ENCODE measurements around the gene TTC23L. TPM values are rescaled to one million over a fixed set of nuclear protein-coding genes. Genes with fewer than 3 reads are reported as not detected.

TTC23L gene
- total RNA-seq, 3 donors from 2014 or later, result 1.3 to 2.0 TPM; not detected in 1

- no peaks in the 10 kb centered on the region for H3K9me3 ChIP-seq
- intact Hi-C loops (cut with DNase I; ENCODE audit: low total_unique reads), result no loop called here
- H3K4me1 ChIP-seq, result no peaks in the 10 kb centered on the region
- no peak overlapping the region for H3K4me3 ChIP-seq
- TF ChIP-seq POLR2AphosphoS5 (IDR thresholded peaks at IDR 0.05) (no peak), POLR2A (IDR thresholded peaks at IDR 0.05) (no peak), CTCF (IDR thresholded peaks at IDR 0.05) (no peak)
- no peak for DNase-seq (ENCODE audit: low spot score in 2 of 2)
- H3K27me3 ChIP-seq, result no peaks in the 10 kb centered on the region
- no peaks in the 10 kb centered on the region for H3K36me3 ChIP-seq
- H3K27ac ChIP-seq, result no peak overlapping the region
Measured at GRCh38 chr5:34843497-34843896, 4.5 kb downstream of the TTC23L start.

- H3K27me3 ChIP-seq, result no peaks in the 10 kb centered on the region
- intact Hi-C loops (cut with DNase I; ENCODE audit: low total_unique reads), result no loop called here
- no peak overlapping the region for H3K4me3 ChIP-seq
- no peak for DNase-seq (ENCODE audit: low spot score in 2 of 2)
- H3K27ac ChIP-seq, result no peak overlapping the region
- no peaks in the 10 kb centered on the region for H3K36me3 ChIP-seq
- no peaks in the 10 kb centered on the region for H3K4me1 ChIP-seq
- H3K9me3 ChIP-seq, result no peaks in the 10 kb centered on the region
- TF ChIP-seq POLR2A (IDR thresholded peaks at IDR 0.05) (no peak), POLR2AphosphoS5 (IDR thresholded peaks at IDR 0.05) (no peak), CTCF (IDR thresholded peaks at IDR 0.05) (no peak)
Measured at GRCh38 chr5:34844106-34844505, 5.1 kb downstream of the TTC23L start.

GRCh38 chr5:34844999-34845398 lies 6.0 kb downstream of the TTC23L start:
- Histone ChIP-seq H3K4me1 (no peaks in the 10 kb centered on the region), H3K4me3 (no peak overlapping the region), H3K27me3 (no peaks in the 10 kb centered on the region), H3K36me3 (no peaks in the 10 kb centered on the region), H3K27ac (no peak overlapping the region), H3K9me3 (no peaks in the 10 kb centered on the region)
- TF ChIP-seq POLR2A (IDR thresholded peaks at IDR 0.05) (no peak), POLR2AphosphoS5 (IDR thresholded peaks at IDR 0.05) (no peak)
- DNase-seq (ENCODE audit: low spot score in 2 of 2), result no peak
- intact Hi-C loops (cut with DNase I; ENCODE audit: low total_unique reads), result no loop called here

- Histone ChIP-seq H3K27me3 (no peaks in the 10 kb centered on the region), H3K4me3 (no peak overlapping the region), H3K27ac (no peak overlapping the region), H3K4me1 (no peaks in the 10 kb centered on the region), H3K9me3 (no peaks in the 10 kb centered on the region), H3K36me3 (no peaks in the 10 kb centered on the region)
- TF ChIP-seq CTCF (IDR thresholded peaks at IDR 0.05) (no peak), POLR2A (IDR thresholded peaks at IDR 0.05) (no peak), POLR2AphosphoS5 (IDR thresholded peaks at IDR 0.05) (no peak)
- intact Hi-C loops (cut with DNase I; ENCODE audit: low total_unique reads), result no loop called here
- DNase-seq (ENCODE audit: low spot score in 2 of 2), result no peak
Measured at GRCh38 chr5:34847056-34847455, 8.1 kb downstream of the TTC23L start.

- TF ChIP-seq POLR2AphosphoS5 (IDR thresholded peaks at IDR 0.05) (no peak), CTCF (IDR thresholded peaks at IDR 0.05) (no peak), POLR2A (IDR thresholded peaks at IDR 0.05) (no peak)
- H3K9me3 ChIP-seq, result no peaks in the 10 kb centered on the region
- DNase-seq (ENCODE audit: low spot score in 2 of 2), result no peak
- no peak overlapping the region for H3K4me3 ChIP-seq
- H3K27ac ChIP-seq, result no peak overlapping the region
- intact Hi-C loops (cut with DNase I; ENCODE audit: low total_unique reads), result no loop called here
- H3K36me3 ChIP-seq, result no peaks in the 10 kb centered on the region
- H3K4me1 ChIP-seq, result no peaks in the 10 kb centered on the region
- no peaks in the 10 kb centered on the region for H3K27me3 ChIP-seq
Measured at GRCh38 chr5:34847552-34847951, 8.6 kb downstream of the TTC23L start.

- Histone ChIP-seq H3K9me3 (no peaks in the 10 kb centered on the region), H3K36me3 (no peaks in the 10 kb centered on the region), H3K4me3 (no peak overlapping the region), H3K4me1 (no peaks in the 10 kb centered on the region), H3K27me3 (no peaks in the 10 kb centered on the region), H3K27ac (no peak overlapping the region)
- TF ChIP-seq POLR2AphosphoS5 (IDR thresholded peaks at IDR 0.05), result no peak
- TF ChIP-seq CTCF (IDR thresholded peaks at IDR 0.05), result no peak
- no peak for TF ChIP-seq POLR2A (IDR thresholded peaks at IDR 0.05)
- no peak for DNase-seq (ENCODE audit: low spot score in 2 of 2)
- intact Hi-C loops (cut with DNase I; ENCODE audit: low total_unique reads), result no loop called here
Measured at GRCh38 chr5:34848230-34848629, 9.3 kb downstream of the TTC23L start.
